ENCODE data around the gene MFSD1. TPM values are rescaled to one million over a fixed set of nuclear protein-coding genes. Genes with fewer than 3 reads are reported as not detected.
"Not testable (repeated sequence)": the region's sequence is repeated elsewhere in the genome, so short reads cannot be mapped to it uniquely, and the experiment has no call there.

Gene MFSD1
- total RNA-seq, 4 donors from 2014 or later = 86.6 to 136 (median 96.2) TPM

- TF ChIP-seq CTCF (IDR thresholded peaks at IDR 0.05) (peak; percentile 57 to 90 (median 80)), POLR2A (IDR thresholded peaks at IDR 0.05) (no peak)
- H3K4me3 ChIP-seq (replicated peaks in 1 of 3) = no peak overlapping the region
- H3K9me3 ChIP-seq = no peaks in the 10 kb centered on the region
- no peak overlapping the region for H3K27ac ChIP-seq
- peaks cover 0 to 6% of the 10 kb centered on the region in 2 donors for H3K4me1 ChIP-seq
- H3K27me3 ChIP-seq = no peaks in the 10 kb centered on the region
- intact Hi-C loops (cut with DNase I) = loop anchor here (2.0 kb wide), 1 partner anchor 62 kb away; no protein-coding TSS in a partner anchor
- WGBS, 2 donors = 16 to 17% methylated on average over 11 of the region's 11 CpGs
- peak; percentile 10 to 20 for DNase-seq
- no peaks in the 10 kb centered on the region for H3K36me3 ChIP-seq
Observed at GRCh38 chr3:158790901-158791589, 10.8 kb upstream of the MFSD1 start.

- not testable (repeated sequence) for H3K36me3 ChIP-seq; H3K4me3 ChIP-seq (replicated peaks in 1 of 3); H3K27ac ChIP-seq; DNase-seq; H3K27me3 ChIP-seq; H3K9me3 ChIP-seq; H3K4me1 ChIP-seq
- intact Hi-C loops (cut with DNase I) = loop anchor here (2.0 kb wide), 1 partner anchor 63 kb away; no protein-coding TSS in a partner anchor
- WGBS, 2 donors = 7 to 18% methylated on average over 1 of the region's 1 CpG
- peak in 1 of 6 experiments; percentile 3 for TF ChIP-seq CTCF (IDR thresholded peaks at IDR 0.05)
Observed at GRCh38 chr3:158791590-158791920, 10.3 kb upstream of the MFSD1 start.

GRCh38 chr3:158792709-158793108 lies 9.1 kb upstream of the MFSD1 start:
- no peaks in the 10 kb centered on the region for H3K9me3 ChIP-seq
- intact Hi-C loops (cut with DNase I) = no loop called here
- no peak for DNase-seq
- H3K27me3 ChIP-seq = no peaks in the 10 kb centered on the region
- TF ChIP-seq POLR2A (IDR thresholded peaks at IDR 0.05) = no peak
- no peak for TF ChIP-seq CTCF (IDR thresholded peaks at IDR 0.05)
- WGBS, 2 donors = 64 to 66% methylated on average over 8 of the region's 8 CpGs
- H3K4me1 ChIP-seq = peaks cover 0 to 6% of the 10 kb centered on the region in 2 donors
- no peak overlapping the region for H3K27ac ChIP-seq
- H3K4me3 ChIP-seq (replicated peaks in 1 of 3) = no peak overlapping the region
- H3K36me3 ChIP-seq = no peaks in the 10 kb centered on the region

GRCh38 chr3:158794206-158794605 lies 7.6 kb upstream of the MFSD1 start:
- Histone ChIP-seq H3K27me3 (no peaks in the 10 kb centered on the region), H3K4me3 (replicated peaks in 1 of 3) (no peak overlapping the region), H3K9me3 (no peaks in the 10 kb centered on the region), H3K4me1 (peaks cover 0 to 6% of the 10 kb centered on the region in 2 donors), H3K36me3 (no peaks in the 10 kb centered on the region), H3K27ac (no peak overlapping the region)
- WGBS, 2 donors = 93 to 96% methylated on average over 2 of the region's 2 CpGs
- no peak for DNase-seq
- intact Hi-C loops (cut with DNase I) = no loop called here
- TF ChIP-seq CTCF (IDR thresholded peaks at IDR 0.05) = no peak
- no peak for TF ChIP-seq POLR2A (IDR thresholded peaks at IDR 0.05)

- Histone ChIP-seq H3K36me3 (no peaks in the 10 kb centered on the region), H3K27me3 (no peaks in the 10 kb centered on the region), H3K27ac (no peak overlapping the region), H3K9me3 (no peaks in the 10 kb centered on the region), H3K4me3 (replicated peaks in 1 of 3) (no peak overlapping the region), H3K4me1 (peaks cover 0 to 6% of the 10 kb centered on the region in 2 donors)
- intact Hi-C loops (cut with DNase I) = no loop called here
- WGBS, 2 donors = 73 to 77% methylated on average over 5 of the region's 5 CpGs
- TF ChIP-seq POLR2A (IDR thresholded peaks at IDR 0.05) (no peak), CTCF (IDR thresholded peaks at IDR 0.05) (peak in 5 of 6 experiments; percentile 6 to 57 (median 28))
- DNase-seq = no peak
Observed at GRCh38 chr3:158794936-158795518, 6.8 kb upstream of the MFSD1 start.

All from thyroid gland (tissue), 4 donors.